Left kidney (tissue), 8 donors: ENCODE data around the gene WIPF1. TPM values are rescaled to one million over a fixed set of nuclear protein-coding genes. Genes with fewer than 3 reads are reported as not detected.

ENCODE experiments used
- DNase-seq: peaks from one replicate; pipeline ENCODE4 v3.0.0-alpha.2; 2013
- long read RNA-seq, 8 donors: transcript quantifications; one replicate each; lab custom pipeline, GENCODE V29; 2026
- polyA plus RNA-seq: library from polyadenylated mRNA; unstranded; fragments of 120-200 nt; gene quantifications from one replicate; pipeline ENCODE4 v1.2.1, GENCODE V29; 2013; ENCODE audit not compliant: insufficient read length

Gene WIPF1, protein sequence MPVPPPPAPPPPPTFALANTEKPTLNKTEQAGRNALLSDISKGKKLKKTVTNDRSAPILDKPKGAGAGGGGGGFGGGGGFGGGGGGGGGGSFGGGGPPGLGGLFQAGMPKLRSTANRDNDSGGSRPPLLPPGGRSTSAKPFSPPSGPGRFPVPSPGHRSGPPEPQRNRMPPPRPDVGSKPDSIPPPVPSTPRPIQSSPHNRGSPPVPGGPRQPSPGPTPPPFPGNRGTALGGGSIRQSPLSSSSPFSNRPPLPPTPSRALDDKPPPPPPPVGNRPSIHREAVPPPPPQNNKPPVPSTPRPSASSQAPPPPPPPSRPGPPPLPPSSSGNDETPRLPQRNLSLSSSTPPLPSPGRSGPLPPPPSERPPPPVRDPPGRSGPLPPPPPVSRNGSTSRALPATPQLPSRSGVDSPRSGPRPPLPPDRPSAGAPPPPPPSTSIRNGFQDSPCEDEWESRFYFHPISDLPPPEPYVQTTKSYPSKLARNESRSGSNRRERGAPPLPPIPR
- 26.8 TPM for polyA plus RNA-seq
- long read RNA-seq, donor 1, transcript WIPF1-205 (5 exons, 1,772 nt): major isoform, 8 of 18 reads
- long read RNA-seq, donor 1, partial matches to known transcripts: 7 of 18 reads
- long read RNA-seq, donor 1, other reads (novel, unspliced or antisense): 0 of 18 reads
- long read RNA-seq, donor 2, partial matches to known transcripts: 0 of 4 reads
- long read RNA-seq, donor 2, other reads (novel, unspliced or antisense): 0 of 4 reads
- long read RNA-seq, donor 3, transcript WIPF1-205 (5 exons, 1,772 nt): major isoform, 5 of 5 reads
- long read RNA-seq, donor 3, partial matches to known transcripts: 0 of 5 reads
- long read RNA-seq, donor 3, other reads (novel, unspliced or antisense): 0 of 5 reads
- long read RNA-seq, donor 4: 0 reads
- long read RNA-seq, donor 5, partial matches to known transcripts: 0 of 4 reads
- long read RNA-seq, donor 5, other reads (novel, unspliced or antisense): 0 of 4 reads
- long read RNA-seq, donor 6, partial matches to known transcripts: 5 of 8 reads
- long read RNA-seq, donor 6, other reads (novel, unspliced or antisense): 0 of 8 reads
- long read RNA-seq, donor 7, partial matches to known transcripts: 4,918 of 4,921 reads
- long read RNA-seq, donor 7, other reads (novel, unspliced or antisense): 0 of 4,921 reads
- long read RNA-seq, donor 8, partial matches to known transcripts: 0 of 1 reads
- long read RNA-seq, donor 8, other reads (novel, unspliced or antisense): 0 of 1 reads

- DNase-seq: no peak
These were observed at the start of gene WIPF1 for GRCh38 chr2:174597345-174598047. WIPF1 (minus strand) TSS chr2:174597804; CDS start chr2:174585573, 12,231 bp downstream.

- no peak for DNase-seq
These were observed 47.7 kb upstream of the WIPF1 start for GRCh38 chr2:174645296-174645695.

- no peak for DNase-seq
These were observed 46.8 kb upstream of the WIPF1 start for GRCh38 chr2:174644406-174644805.

DNA sequence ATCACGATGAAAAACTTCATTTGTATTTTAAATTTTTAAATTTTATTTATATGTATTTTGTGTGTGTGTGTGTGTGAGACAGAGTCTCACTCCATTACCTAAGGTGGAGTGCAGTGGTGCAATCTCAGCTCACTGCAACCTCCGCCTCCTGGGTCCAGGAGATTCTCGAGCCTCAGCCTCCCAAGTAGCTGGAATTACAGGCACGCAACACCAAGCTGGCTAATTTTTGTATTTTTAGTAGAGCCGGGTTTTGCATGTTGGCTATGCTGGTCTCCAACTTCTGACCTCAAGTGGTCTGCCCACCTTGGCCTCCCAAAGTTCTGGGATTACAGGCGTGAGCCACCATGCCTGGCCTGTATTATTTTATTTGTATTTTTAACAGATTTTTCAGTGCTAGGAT lies 45.8 kb upstream of the WIPF1 start:
- DNase-seq: no peak

GRCh38 chr2:174641168-174641567 lies 43.6 kb upstream of the WIPF1 start:
- DNase-seq: no peak

DNA sequence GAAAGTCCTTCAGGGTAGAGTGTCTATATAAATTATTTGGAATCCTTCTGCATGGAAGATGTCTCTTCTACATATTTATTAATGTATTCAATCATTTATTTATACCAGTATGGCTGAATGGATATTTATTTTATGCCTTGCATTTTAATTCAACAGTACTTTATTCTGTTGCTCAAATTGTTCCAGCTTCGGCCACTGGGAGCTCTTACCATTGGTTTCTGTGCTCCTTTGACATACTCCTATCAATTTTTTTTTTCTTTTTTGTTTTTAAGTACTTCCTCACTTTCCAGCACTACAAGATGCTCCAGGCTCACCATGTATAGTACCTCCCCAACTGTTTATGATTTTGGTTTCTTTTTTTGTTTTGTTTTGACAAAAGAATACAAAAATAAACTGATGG lies 39.4 kb upstream of the WIPF1 start:
- DNase-seq: no peak

- no peak for DNase-seq
These were observed 38.3 kb upstream of the WIPF1 start for GRCh38 chr2:174635776-174636404.

DNA sequence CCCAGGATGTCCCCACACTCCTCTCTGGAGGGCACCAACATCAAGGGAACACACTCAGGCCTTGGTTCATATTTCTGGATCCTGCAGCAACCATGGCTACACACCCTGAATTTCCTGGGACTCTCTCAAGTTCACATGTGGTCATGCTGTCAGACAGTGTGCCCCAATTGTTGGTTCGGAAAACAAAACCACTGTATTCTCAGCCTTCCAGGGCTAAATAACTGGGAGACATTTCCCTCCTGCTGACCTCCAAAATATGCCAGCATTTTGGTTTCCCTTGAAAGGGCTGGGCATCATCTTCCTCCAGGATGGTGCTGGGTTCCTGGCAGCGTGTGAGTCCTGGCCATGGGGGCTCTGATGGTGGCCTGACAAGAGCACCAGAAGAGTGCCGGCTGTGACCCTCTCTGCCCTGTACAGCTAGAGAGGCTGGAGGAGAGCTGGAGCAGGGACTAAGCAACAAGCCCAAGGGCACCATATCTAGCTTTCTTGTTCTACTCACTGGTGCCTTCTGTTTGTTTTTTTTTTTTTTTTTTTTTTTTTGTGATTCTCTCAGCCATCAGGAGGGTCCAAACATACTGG lies 37.5 kb upstream of the WIPF1 start:
- DNase-seq: no peak

- DNase-seq: no peak
These were observed 36.8 kb upstream of the WIPF1 start for GRCh38 chr2:174634130-174635014.

GRCh38 chr2:174633623-174633930 lies 36.0 kb upstream of the WIPF1 start:
- peak; percentile 63 for DNase-seq

DNA sequence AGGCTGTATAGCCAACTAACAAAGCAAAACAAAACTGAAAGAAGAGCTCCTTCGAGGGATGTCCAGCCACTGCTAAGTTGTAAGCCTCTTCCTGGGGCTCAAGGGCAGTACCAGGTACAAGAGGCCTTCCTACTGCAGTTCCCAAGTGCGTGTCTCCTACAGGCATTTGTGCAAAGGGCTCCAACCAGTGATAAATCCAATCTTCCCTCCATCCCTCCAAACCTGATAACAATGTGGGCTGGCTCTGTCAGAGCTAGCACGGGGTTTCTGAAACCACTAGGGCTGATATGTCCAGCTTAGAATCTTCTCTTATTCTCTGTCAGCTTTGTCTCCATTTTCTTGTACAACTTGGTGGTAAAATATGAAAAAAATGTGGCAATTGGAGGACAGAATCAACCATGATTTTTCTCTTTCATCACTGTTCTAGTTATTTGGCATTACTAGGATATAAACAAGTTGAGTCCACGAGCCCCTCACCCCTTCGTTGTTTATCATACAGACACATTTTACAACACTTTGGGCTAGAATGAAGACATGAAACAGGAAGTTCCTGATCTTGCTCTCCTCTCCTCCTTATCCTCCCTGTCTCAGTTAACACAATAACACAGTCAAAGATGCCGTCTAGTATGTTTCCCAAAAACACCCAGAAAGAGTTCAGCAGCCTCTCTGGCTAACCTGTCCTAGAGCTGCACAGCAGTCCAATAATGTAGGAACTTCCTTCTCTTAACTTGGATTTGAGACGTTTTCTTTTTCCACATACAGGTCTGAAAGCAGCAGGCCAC lies 35.4 kb upstream of the WIPF1 start:
- DNase-seq: no peak

DNA sequence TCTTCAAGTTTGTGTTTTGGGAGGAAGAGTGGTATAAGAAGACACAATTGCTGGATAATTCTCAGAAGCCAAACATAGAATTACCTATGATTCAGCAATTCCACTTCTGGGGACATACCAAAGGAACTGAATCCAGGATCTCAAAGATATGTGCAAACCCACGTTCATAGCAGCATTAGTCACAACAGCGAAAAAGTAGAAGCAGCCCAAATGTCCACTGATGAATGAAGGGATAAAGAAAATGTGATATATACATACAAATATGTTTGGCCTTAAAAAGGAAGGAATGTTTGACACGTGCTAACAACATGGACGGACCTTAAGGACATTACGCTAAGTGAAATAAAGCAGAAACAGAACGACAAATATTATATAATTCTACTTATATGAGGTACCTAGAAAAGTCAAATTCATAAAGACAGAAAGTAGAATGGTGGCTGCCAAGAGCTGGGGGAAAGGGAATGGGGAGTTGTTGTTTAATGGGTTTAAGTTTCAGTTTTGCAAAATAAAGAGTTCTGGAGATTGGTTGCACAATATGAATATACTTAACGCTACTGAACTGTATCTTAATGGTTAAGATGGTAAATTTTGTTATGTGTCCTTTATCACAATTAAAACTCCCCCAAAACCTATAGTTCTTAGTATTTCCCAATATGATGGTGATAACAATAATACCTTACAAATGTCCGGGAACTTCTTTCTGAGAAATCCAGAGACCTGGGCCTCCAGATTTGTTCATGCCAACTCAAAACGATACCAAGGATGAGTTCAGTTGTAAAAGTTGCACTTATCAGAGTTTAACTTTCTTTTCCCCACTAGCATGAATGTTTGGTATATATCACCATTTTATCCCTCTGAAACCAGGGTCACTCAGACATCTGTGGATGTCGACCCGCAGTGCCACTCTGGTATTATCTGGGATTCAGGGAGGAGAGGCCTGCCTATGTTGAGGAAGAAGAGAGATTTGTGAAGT lies 33.7 kb upstream of the WIPF1 start:
- no peak for DNase-seq

- DNase-seq: no peak
These were observed 32.5 kb upstream of the WIPF1 start for GRCh38 chr2:174630107-174630506.

- no peak for DNase-seq
These were observed 31.9 kb upstream of the WIPF1 start for GRCh38 chr2:174629506-174629905.

GRCh38 chr2:174628528-174629169 lies 31.0 kb upstream of the WIPF1 start:
- no peak for DNase-seq

DNA sequence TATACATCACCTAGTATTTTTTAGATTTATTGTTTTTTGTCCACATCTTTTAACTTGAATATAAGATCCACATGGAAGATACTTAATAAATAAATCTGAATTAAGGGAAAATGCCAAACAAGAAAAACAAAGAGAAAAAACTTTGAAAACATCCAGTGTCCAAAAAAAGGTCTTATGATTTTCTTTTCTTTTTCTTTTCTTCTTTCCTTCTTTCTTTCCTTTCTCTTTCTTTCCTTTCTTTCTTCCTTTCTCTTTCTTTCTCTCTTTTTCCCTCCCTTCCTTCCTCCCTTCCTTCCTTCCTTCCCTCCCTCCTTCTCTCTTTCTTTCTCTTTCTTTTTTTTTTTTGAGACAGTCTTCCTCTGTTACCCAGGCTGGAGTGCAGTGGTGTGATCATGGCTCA lies 29.6 kb upstream of the WIPF1 start:
- DNase-seq: no peak

DNA sequence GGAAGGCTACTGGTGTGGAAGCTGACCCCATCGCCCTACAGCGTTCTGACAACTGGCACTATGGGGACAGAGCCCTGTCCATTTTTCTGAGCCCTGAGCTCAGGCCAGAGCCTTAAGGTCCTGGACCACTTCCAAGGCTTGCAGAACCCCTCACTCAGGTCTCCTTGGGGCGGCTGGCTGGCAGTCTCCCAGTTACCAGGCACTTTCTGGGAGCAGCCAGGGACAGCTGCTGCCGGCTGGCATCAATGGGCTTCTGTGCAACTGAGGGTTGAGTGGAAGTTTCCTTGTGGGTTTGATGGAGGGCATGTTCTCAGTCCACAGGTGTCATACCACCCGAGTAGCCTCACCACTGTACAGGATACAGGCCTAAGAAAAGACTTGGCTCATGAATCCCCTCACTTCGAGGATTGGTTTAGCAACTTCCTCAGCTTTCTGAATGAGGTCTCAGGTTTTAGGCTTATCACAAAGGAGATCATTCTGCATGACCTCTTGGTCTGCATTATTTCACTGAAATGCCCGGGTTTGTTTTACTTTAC lies 27.4 kb upstream of the WIPF1 start:
- no peak for DNase-seq
